Stimulated activated CD8-positive, alpha-beta memory T cell treated with anti-CD3 and anti-CD28 coated beads, Interleukin-7, amount 100 ng/mL, for 24 hours (primary cell): ENCODE measurements around the gene UGT1A3.

Source experiments
- DNase-seq: peaks from one replicate; pipeline ENCODE4 v3.0.0-alpha.2; 2020; ENCODE audit warnings: low read depth

UGT1A3 gene

GRCh38 chr2:233758141-233758540 is 29.3 kb downstream of the UGT1A3 start:
- no peak for DNase-seq

- DNase-seq = no peak
Measured at GRCh38 chr2:233758849-233759248, 30.0 kb downstream of the UGT1A3 start.

GRCh38 chr2:233760043-233760442 is 31.2 kb downstream of the UGT1A3 start, which contains the start of gene UGT1A1:
TSS of gene UGT1A1 (plus strand) at chr2:233760270. CDS start at chr2:233760288, 18 bp downstream.
- DNase-seq = no peak

- DNase-seq = no peak
Measured at GRCh38 chr2:233761040-233761769, 32.4 kb downstream of the UGT1A3 start.

- no peak for DNase-seq
Measured at GRCh38 chr2:233764264-233764663, 35.4 kb downstream of the UGT1A3 start.

- DNase-seq = no peak
Measured at GRCh38 chr2:233764761-233765160, 35.9 kb downstream of the UGT1A3 start.

- DNase-seq = no peak
Measured at GRCh38 chr2:233766416-233766815, 37.6 kb downstream of the UGT1A3 start.

- DNase-seq = no peak
Measured at GRCh38 chr2:233768076-233768475, 39.2 kb downstream of the UGT1A3 start.

- DNase-seq = no peak
Measured at GRCh38 chr2:233769260-233769659, 40.4 kb downstream of the UGT1A3 start.

- DNase-seq = no peak
Measured at GRCh38 chr2:233772153-233772552, 43.3 kb downstream of the UGT1A3 start.

- no peak for DNase-seq
Measured at GRCh38 chr2:233772583-233772982, 43.7 kb downstream of the UGT1A3 start.

GRCh38 chr2:233773854-233774253 is 45.0 kb downstream of the UGT1A3 start:
- DNase-seq = no peak

- DNase-seq = no peak
Measured at GRCh38 chr2:233775414-233775813, 46.6 kb downstream of the UGT1A3 start.

GRCh38 chr2:233778030-233778429 is 49.2 kb downstream of the UGT1A3 start, which contains the start of gene MROH2A:
TSS of gene MROH2A (plus strand) at chr2:233778330. CDS start at chr2:233779359, 1,029 bp downstream.
- no peak for DNase-seq

- DNase-seq = no peak
Measured at GRCh38 chr2:233779722-233780121, 50.9 kb downstream of the UGT1A3 start.

GRCh38 chr2:233780771-233781170 is 51.9 kb downstream of the UGT1A3 start:
- no peak for DNase-seq

GRCh38 chr2:233789554-233789953 is 60.7 kb downstream of the UGT1A3 start:
- DNase-seq = no peak

GRCh38 chr2:233791151-233791882 is 62.5 kb downstream of the UGT1A3 start:
- no peak for DNase-seq

GRCh38 chr2:233791883-233792329 is 63.1 kb downstream of the UGT1A3 start:
- no peak for DNase-seq

- DNase-seq = no peak
Measured at GRCh38 chr2:233792720-233793119, 63.9 kb downstream of the UGT1A3 start.

GRCh38 chr2:233793465-233794127 is 64.8 kb downstream of the UGT1A3 start:
- no peak for DNase-seq

- DNase-seq = no peak
Measured at GRCh38 chr2:233794128-233794658, 65.4 kb downstream of the UGT1A3 start.
